ENCODE results near the gene PQBP1.

DNA sequence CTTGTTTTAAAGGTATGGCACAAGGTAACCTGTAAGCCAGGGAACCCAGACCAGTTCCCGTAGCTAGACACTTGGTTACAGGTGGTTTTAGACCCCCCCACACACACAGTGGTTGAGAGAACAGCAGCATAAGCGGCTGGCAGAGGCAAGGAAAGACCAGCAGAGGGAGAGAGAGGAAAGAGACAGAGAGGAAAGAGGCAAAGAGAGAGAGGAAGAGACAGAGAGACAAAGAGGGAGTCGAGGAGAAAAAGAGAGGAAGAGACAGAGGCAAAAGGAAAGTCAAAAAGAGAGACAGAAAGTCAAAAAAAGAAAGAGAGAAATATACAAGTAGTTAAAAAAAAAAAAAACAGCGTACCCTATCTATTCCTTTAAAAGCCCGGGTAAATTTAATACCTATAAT, 42.8 kb upstream of the PQBP1 start:
- TF ChIP-seq, protein P1, sequence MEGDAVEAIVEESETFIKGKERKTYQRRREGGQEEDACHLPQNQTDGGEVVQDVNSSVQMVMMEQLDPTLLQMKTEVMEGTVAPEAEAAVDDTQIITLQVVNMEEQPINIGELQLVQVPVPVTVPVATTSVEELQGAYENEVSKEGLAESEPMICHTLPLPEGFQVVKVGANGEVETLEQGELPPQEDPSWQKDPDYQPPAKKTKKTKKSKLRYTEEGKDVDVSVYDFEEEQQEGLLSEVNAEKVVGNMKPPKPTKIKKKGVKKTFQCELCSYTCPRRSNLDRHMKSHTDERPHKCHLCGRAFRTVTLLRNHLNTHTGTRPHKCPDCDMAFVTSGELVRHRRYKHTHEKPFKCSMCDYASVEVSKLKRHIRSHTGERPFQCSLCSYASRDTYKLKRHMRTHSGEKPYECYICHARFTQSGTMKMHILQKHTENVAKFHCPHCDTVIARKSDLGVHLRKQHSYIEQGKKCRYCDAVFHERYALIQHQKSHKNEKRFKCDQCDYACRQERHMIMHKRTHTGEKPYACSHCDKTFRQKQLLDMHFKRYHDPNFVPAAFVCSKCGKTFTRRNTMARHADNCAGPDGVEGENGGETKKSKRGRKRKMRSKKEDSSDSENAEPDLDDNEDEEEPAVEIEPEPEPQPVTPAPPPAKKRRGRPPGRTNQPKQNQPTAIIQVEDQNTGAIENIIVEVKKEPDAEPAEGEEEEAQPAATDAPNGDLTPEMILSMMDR (IDR thresholded peaks at IDR 0.05; ENCODE audit: low read length), result peak; percentile 32; the same call in 1 of the 2 replicates
- TF ChIP-seq EZH2 (IDR thresholded peaks at IDR 0.05; ENCODE audit: borderline replicate concordance, low read length), result no peak

All from OCI-LY1 (cell line).